Right lobe of liver (tissue), 6 donors: ENCODE measurements around the gene GNPTG. TPM values are rescaled to one million over a fixed set of nuclear protein-coding genes. Genes with fewer than 3 reads are reported as not detected.

Experiments used
- ATAC-seq, 4 donors: fragments of 200-7000 bp; cut with Tn5 transposase; one replicate each; pipeline ENCODE4 v1.9.1; 2020; ENCODE audit warnings: mild to moderate bottlenecking in 4 of 4, moderate library complexity in 4 of 4
- DNase-seq, 3 donors: peaks; one replicate each; pipeline ENCODE4 v3.0.0-alpha.2; 2020
- H3K27ac ChIP-seq, 3 donors: fragments of 200-600 bp; one replicate each; pipeline ENCODE4 v1.8.0; 2022
- H3K27me3 ChIP-seq, 2 donors: fragments of 200-600 bp; one replicate each; pipeline ENCODE4 v1.8.0; 2022
- H3K36me3 ChIP-seq, 4 donors: fragments of 200-600 bp; sonication (generic) in 1 of 4; one replicate each; pipeline versions ENCODE4 v1.5.1 to v1.8.0; 2017 to 2022; ENCODE audit warnings: control low read depth in 1 of 4
- H3K4me1 ChIP-seq, 4 donors: fragments of 200-600 bp; sonication (generic) in 1 of 4; one replicate each; pipeline versions ENCODE4 v1.5.1 to v1.8.0; 2017 to 2022; ENCODE audit warnings: control low read depth in 1 of 4
- H3K4me3 ChIP-seq, 3 donors: fragments of 200-600 bp; one replicate each; pipeline ENCODE4 v1.8.0; 2022
- H3K9me3 ChIP-seq, 4 donors: fragments of 200-600 bp; sonication (generic) in 1 of 4; one replicate each; pipeline versions ENCODE4 v1.5.1 to v1.8.0; 2017 to 2022; ENCODE audit warnings: control low read depth in 1 of 4
- POLR2A ChIP-seq: fragments of 450-650 bp; IDR thresholded peaks from one replicate; pipeline ENCODE4 v1.6.1; 2017; ENCODE audit warnings: antibody characterized with exemption, mild to moderate bottlenecking
- WGBS: methylation state at CpG from one replicate; pipeline ENCODE4 v1.1.6; 2018; ENCODE audit warnings: low coverage, low lambda C conversion rate; ENCODE audit not compliant: insufficient coverage; ENCODE audit errors: missing lambda C conversion rate; 5-methylcytosine and 5-hydroxymethylcytosine counted together
- intact Hi-C, 2 donors: fragments of 100-400 bp; cut with DNase I; formaldehyde crosslinking; loops; one replicate each; pipeline versions ENCODE4 v1.11.2 to v1.14.1; 2022
- total RNA-seq, 6 experiments: library from RNA; depleted of rRNA in 2 of 6; stranded (reverse); fragments of >200 nt in 2 of 6; fragmentation: NEBNext Ultra II Directional in 3 of 6; extraction: Animal tissue kit (Norgen Biotek cat#: 25700) in 3 of 6; gene quantifications; one replicate each; pipeline versions ENCODE4 v1.1.0 to v1.2.4, GENCODE V29; 2016 to 2023
- TF ChIP-seq, protein P1 (sequence below), 4 donors: fragments of 200-600 bp in 3 of 4; fragments of 450-650 bp in 1 of 4; IDR thresholded peaks; one replicate each; pipeline versions ENCODE4 v1.5.1 to v1.8.0; 2016 to 2022; ENCODE audit warnings: antibody characterized with exemption in 4 of 4, mild to moderate bottlenecking in 2 of 4
- donor health status: DM: no; HTN: yes; CAD: no.
- donor health status: DM: no; HTN: no; CAD: no.
- donor health status: DM: no; HTN: no; CAD: no.
- donor health status: DM: no; HTN: yes; CAD: no.
- donor health status: DM: no; HTN: yes; CAD: no.

Gene GNPTG
- total RNA-seq, 6 experiments from 2014 or later, result 44.3 to 72.8 (median 63.0) TPM

- Histone ChIP-seq H3K36me3 (peaks cover 0 to 23% (median 7%) of the 10 kb centered on the region in 4 donors), H3K27ac (no peak overlapping the region), H3K27me3 (no peaks in the 10 kb centered on the region), H3K9me3 (no peaks in the 10 kb centered on the region), H3K4me3 (no peak overlapping the region), H3K4me1 (no peaks in the 10 kb centered on the region)
- TF ChIP-seq POLR2A, result no peak
- TF ChIP-seq, protein P1, sequence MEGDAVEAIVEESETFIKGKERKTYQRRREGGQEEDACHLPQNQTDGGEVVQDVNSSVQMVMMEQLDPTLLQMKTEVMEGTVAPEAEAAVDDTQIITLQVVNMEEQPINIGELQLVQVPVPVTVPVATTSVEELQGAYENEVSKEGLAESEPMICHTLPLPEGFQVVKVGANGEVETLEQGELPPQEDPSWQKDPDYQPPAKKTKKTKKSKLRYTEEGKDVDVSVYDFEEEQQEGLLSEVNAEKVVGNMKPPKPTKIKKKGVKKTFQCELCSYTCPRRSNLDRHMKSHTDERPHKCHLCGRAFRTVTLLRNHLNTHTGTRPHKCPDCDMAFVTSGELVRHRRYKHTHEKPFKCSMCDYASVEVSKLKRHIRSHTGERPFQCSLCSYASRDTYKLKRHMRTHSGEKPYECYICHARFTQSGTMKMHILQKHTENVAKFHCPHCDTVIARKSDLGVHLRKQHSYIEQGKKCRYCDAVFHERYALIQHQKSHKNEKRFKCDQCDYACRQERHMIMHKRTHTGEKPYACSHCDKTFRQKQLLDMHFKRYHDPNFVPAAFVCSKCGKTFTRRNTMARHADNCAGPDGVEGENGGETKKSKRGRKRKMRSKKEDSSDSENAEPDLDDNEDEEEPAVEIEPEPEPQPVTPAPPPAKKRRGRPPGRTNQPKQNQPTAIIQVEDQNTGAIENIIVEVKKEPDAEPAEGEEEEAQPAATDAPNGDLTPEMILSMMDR (IDR thresholded peaks at IDR 0.05), result no peak
- no peak for DNase-seq
- 95% methylated on average over 6 of the region's 22 CpGs for WGBS
- ATAC-seq, result no peak
- intact Hi-C loops, result no loop called here
These were observed 43.8 kb downstream of the GNPTG start for GRCh38 chr16:1395444-1396031.

DNA sequence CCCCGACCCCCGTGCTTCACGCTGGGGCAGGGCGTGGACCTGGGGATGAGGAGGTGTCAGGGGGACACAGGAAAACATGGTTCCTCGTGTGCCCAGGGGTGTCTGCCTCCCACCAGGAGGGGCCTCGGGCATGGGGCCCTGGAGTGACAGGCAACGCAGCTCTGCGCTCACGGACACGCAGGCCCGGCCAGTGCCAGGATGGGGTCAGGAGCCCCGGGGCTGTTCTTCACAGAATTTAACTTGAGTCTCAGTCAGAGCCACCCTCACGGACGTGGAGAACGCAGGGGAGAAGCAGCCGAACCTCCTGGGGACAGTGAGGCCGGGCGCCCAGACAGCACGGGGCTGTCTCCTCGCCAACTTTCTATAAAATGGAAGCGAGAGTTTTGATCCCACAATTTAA is 46.0 kb downstream of the GNPTG start:
- intact Hi-C loops, result no loop called here
- TF ChIP-seq, protein P1 (IDR thresholded peaks at IDR 0.05), result no peak
- no peak for TF ChIP-seq POLR2A
- no peak overlapping the region for H3K4me3 ChIP-seq
- ATAC-seq (no peak), DNase-seq (no peak)
- H3K9me3 ChIP-seq, result no peaks in the 10 kb centered on the region
- H3K27ac ChIP-seq, result no peak overlapping the region
- no peaks in the 10 kb centered on the region for H3K4me1 ChIP-seq
- no peaks in the 10 kb centered on the region for H3K27me3 ChIP-seq
- WGBS, result 60% methylated on average over 1 of the region's 21 CpGs
- peaks cover 0 to 37% (median 7%) of the 10 kb centered on the region in 4 donors for H3K36me3 ChIP-seq

GRCh38 chr16:1398351-1398750 is 46.6 kb downstream of the GNPTG start:
- H3K36me3 ChIP-seq, result peaks cover 0 to 40% (median 6%) of the 10 kb centered on the region in 4 donors
- ATAC-seq, result no peak
- intact Hi-C loops, result no loop called here
- H3K27me3 ChIP-seq, result no peaks in the 10 kb centered on the region
- no peak overlapping the region for H3K27ac ChIP-seq
- DNase-seq, result no peak
- no peaks in the 10 kb centered on the region for H3K9me3 ChIP-seq
- H3K4me1 ChIP-seq, result no peaks in the 10 kb centered on the region
- H3K4me3 ChIP-seq, result no peak overlapping the region
- 91% methylated on average over 9 of the region's 9 CpGs for WGBS
- TF ChIP-seq, protein P1 (IDR thresholded peaks at IDR 0.05), result no peak
- TF ChIP-seq POLR2A, result no peak

DNA sequence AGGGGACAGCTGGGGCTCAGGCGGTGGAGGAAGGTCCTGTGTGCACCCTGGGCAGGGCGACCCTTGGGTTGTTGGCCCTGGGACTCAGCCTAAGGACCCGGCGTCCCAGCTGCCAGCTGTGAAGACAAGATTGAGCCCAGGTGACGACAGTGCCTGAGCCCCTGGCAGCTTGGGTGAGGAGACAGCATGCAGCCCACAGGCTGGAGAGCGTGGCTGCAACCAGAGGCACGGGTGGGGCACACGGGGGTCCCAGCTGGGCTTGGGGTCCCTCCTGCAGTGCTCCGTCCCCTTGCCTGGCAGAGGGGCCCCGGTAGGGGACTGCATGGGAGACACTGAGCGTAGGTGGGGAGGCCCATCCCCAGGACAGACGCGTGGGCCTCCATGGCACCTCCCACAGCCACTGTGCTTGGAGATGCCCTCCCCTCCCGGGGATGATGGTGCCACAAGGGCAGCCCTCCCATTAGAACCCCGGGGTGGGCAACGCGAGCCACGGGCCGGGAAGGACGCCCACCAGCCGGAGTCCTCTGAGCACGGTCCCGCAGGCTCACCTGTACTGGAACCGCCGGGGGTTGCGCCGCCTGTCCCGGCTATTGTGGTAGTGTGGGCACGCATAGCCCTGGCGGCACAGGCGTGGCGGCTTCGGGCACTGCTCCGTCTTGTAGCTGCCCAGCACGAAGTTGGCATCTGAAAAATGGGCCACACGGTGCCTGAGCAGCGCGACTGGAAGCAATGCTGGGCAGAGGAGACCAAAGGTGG is 47.3 kb downstream of the GNPTG start:
- no peak for DNase-seq
- Histone ChIP-seq H3K36me3 (peaks cover 0 to 33% (median 5%) of the 10 kb centered on the region in 4 donors), H3K9me3 (no peaks in the 10 kb centered on the region), H3K4me3 (no peak overlapping the region), H3K27me3 (no peaks in the 10 kb centered on the region), H3K4me1 (no peaks in the 10 kb centered on the region), H3K27ac (no peak overlapping the region)
- TF ChIP-seq, protein P1 (IDR thresholded peaks at IDR 0.05), result no peak
- TF ChIP-seq POLR2A, result no peak
- peak in 1 of 4 donors; percentile 22 for ATAC-seq
- intact Hi-C loops, result no loop called here
- 100% methylated on average over 1 of the region's 38 CpGs for WGBS
